ENCODE measurements around the gene MRTFB.

MRTFB gene

DNA sequence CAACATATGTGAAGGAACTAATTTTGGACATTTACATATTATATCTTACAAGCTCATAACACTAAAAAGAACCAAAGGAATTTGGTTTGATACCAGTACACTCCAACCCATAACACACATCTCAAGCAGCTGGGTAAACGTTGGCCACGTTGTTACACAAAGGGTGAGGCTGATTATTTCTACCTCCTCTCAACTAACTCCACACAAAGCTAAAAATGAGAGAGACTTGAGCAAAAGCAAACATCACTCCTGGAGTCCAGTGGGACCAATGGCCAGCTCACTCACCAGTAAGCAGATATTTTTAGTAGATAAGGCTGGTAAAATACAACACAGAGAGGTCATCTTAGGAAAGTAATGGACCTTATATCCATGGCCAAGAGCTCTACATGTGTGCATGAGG, 207.6 kb downstream of the MRTFB start:
- no peak overlapping the region for H3K4me3 ChIP-seq (ENCODE audit: low read depth, low read length)
- ChIA-PET CTCF (interaction anchor here (0.8 to 3.0 kb wide), 5 partner anchors 19 to 356 kb away, joined by 3 to 14 read pairs (median 4); no protein-coding TSS in a partner anchor), POLR2A (interaction anchor here (1.2 kb wide), 1 partner anchor 92 kb away, joined by 3 read pairs; no protein-coding TSS in a partner anchor)
- no peak for DNase-seq (ENCODE audit: low read depth, low spot score)
- TF ChIP-seq, protein P1, sequence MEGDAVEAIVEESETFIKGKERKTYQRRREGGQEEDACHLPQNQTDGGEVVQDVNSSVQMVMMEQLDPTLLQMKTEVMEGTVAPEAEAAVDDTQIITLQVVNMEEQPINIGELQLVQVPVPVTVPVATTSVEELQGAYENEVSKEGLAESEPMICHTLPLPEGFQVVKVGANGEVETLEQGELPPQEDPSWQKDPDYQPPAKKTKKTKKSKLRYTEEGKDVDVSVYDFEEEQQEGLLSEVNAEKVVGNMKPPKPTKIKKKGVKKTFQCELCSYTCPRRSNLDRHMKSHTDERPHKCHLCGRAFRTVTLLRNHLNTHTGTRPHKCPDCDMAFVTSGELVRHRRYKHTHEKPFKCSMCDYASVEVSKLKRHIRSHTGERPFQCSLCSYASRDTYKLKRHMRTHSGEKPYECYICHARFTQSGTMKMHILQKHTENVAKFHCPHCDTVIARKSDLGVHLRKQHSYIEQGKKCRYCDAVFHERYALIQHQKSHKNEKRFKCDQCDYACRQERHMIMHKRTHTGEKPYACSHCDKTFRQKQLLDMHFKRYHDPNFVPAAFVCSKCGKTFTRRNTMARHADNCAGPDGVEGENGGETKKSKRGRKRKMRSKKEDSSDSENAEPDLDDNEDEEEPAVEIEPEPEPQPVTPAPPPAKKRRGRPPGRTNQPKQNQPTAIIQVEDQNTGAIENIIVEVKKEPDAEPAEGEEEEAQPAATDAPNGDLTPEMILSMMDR (IDR thresholded peaks at IDR 0.05; ENCODE audit: insufficient read depth, low read length, missing control alignments), result no peak

DNA sequence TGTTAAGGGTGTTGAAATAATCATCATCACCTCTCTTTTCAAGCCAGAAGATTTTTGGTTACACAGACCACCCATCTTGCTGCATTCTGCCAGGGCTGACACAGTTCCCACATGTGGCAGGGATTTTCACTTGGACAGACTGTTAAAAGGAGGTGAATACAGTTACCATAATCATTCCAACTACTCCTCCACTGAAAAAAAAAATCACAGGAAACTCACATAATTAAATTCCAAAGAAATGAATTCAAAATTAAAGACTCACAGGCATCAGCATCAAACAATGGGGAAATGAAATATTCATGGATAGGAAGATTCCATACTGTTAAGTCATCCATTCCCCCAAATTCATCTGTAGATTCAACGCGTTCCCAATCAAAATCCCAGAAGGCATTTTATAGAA, 209.4 kb downstream of the MRTFB start:
- DNase-seq (ENCODE audit: low read depth, low spot score), result no peak
- TF ChIP-seq, protein P1 (IDR thresholded peaks at IDR 0.05; ENCODE audit: insufficient read depth, low read length, missing control alignments), result no peak
- POLR2A ChIA-PET, result no interaction called here
- H3K4me3 ChIP-seq (ENCODE audit: low read depth, low read length), result no peak overlapping the region
- CTCF ChIA-PET, result no interaction called here

DNA sequence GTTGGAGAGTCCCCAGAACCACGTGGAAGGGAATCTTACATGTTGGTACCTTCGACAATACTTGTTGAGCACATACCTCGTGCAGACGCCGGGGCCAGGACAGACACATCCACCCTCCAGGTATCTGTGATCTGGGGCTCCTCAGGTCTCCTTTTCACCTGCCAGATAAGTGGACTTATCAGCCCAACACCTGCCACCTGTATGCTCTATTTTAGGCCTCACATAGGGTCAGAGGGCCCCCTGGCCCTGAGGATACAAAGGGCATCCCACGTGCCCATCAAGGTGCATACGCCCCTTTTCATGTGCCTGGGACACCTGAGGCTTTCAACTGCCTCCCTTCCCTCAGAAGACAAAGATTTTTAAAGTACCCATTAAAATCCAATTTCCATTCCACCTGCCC, 212.7 kb downstream of the MRTFB start:
- POLR2A ChIA-PET, result no interaction called here
- no peak for DNase-seq (ENCODE audit: low read depth, low spot score)
- TF ChIP-seq, protein P1 (IDR thresholded peaks at IDR 0.05; ENCODE audit: insufficient read depth, low read length, missing control alignments), result no peak
- no peak overlapping the region for H3K4me3 ChIP-seq (ENCODE audit: low read depth, low read length)
- CTCF ChIA-PET, result interaction anchor here (0.8 to 3.6 kb wide), 3 partner anchors 18 to 361 kb away, joined by 3 to 26 read pairs (median 25); no protein-coding TSS in a partner anchor

DNA sequence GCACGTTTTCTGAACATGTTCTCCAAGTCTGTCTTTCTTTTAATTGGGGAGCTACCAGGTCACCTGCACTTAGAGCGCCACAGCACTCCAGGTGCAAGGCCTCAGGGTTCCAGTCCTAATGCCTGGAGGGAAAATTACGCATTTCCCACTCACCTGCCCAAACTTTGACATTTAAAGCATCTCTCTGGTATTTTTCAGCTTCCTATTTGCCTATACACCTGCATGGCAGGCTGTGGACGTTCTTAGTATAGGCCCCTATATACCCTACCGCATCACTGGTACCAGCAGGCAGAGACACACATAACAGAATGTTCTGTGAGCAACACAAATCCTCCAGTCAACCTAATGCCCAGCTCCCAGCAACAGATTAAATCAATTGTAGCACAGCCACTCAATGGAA, 213.3 kb downstream of the MRTFB start:
- ChIA-PET POLR2A (no interaction called here), CTCF (interaction anchor here (0.8 to 3.6 kb wide), 3 partner anchors 17 to 361 kb away, joined by 3 to 26 read pairs (median 25); no protein-coding TSS in a partner anchor)
- no peak overlapping the region for H3K4me3 ChIP-seq (ENCODE audit: low read depth, low read length)
- no peak for DNase-seq (ENCODE audit: low read depth, low spot score)
- TF ChIP-seq, protein P1 (IDR thresholded peaks at IDR 0.05; ENCODE audit: insufficient read depth, low read length, missing control alignments), result no peak

DNA sequence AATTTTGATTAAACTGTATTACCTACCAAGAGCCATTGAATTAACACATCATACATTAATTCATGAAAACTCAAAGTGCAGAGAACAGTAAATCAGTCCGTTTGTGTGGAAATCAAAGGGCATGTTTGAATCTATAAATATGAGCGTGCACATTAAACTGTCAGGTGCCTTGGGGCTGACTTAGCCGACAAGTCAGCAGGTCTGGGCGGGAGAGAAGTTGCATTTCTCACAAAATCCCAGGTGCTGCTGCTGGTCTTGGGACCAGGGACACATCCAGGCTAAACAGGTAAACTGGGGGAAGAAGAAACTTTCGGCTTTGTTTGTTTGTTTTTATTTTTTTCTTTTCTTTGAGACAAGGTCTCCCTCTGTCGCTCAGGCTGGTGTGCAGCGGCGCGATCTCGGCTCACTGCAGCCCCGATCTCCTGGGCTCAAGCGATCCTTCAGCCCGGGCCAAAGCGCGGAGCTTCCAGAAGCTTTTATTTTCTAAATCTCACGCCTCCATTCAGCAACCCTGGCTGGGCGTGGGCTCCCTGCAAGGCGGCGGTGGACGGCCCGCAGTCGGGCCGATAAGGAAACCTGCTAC, 213.9 kb downstream of the MRTFB start:
- ChIA-PET POLR2A (interaction anchor here (1.2 kb wide), 1 partner anchor 25 kb away, joined by 7 read pairs; no protein-coding TSS in a partner anchor), CTCF (interaction anchor here (0.6 to 3.6 kb wide), 9 partner anchors 10 to 365 kb away, joined by 3 to 26 read pairs (median 4); partner anchors contain the start of gene ERCC4)
- peak overlapping the region; percentile 84 for H3K4me3 ChIP-seq (ENCODE audit: low read depth, low read length)
- DNase-seq (ENCODE audit: low read depth, low spot score), result no peak
- TF ChIP-seq, protein P1 (IDR thresholded peaks at IDR 0.05; ENCODE audit: insufficient read depth, low read length, missing control alignments), result peak; percentile 18

DNA sequence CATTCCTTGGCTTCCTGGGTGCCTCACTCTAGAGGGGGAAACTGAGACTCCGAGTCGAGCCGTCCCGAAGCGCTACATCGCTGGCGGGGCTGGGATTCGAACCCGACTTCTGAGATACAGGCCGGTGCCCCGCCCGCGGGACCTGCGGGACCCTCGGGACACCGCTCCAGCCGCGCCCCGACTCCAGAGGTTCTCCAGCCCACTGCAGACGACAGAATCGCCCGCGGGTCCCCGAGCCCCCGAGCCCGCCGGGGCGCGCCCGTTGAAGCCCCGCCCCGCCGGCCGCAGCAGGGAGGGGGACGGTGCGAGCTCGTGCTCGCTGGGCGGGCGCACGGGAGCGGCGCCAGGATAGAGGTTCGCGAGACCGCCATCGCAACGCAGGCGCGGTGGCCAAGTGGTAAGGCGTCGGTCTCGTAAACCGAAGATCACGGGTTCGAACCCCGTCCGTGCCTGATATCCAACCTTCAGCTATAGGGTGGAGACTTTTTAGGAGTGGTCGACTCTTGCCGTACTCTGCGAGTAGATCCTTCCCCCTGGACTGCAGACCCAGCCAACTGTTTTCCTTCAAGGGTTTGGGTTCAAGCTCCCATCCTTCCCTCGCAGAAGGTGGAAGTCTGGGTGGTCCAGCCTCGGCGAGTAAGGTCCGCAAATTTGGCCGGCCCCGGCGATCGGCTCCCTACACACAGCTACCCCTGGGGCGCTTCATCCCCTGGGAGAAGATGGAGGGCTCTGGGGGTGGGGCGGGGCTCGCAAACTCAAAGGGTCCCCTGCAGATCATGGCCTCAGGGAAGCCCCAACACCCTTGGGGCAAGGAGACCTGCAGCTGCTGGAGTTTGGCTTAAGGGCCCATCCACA, 214.6 kb downstream of the MRTFB start:
- TF ChIP-seq, protein P1 (IDR thresholded peaks at IDR 0.05; ENCODE audit: insufficient read depth, low read length, missing control alignments), result no peak
- ChIA-PET CTCF (interaction anchor here (0.6 to 3.6 kb wide), 11 partner anchors 9 to 366 kb away, joined by 3 to 26 read pairs (median 4); partner anchors contain the start of gene ERCC4), POLR2A (interaction anchor here (0.7 to 1.5 kb wide), 6 partner anchors 16 to 224 kb away, joined by 3 to 7 read pairs (median 4); no protein-coding TSS in a partner anchor)
- H3K4me3 ChIP-seq (ENCODE audit: low read depth, low read length), result peak overlapping the region; percentile 84
- peak; percentile 85 for DNase-seq (ENCODE audit: low read depth, low spot score)
